ENCODE data around the gene FHL1. TPM values are rescaled to one million over a fixed set of nuclear protein-coding genes. Genes with fewer than 3 reads are reported as not detected.

Gene FHL1
- total RNA-seq, 1 donor from 2014 or later = 55.3 TPM

GRCh38 chrX:136157187-136157586 lies 9.9 kb downstream of the FHL1 start:
- peaks cover 4% of the 10 kb centered on the region for H3K9me3 Mint-ChIP-seq
- H3K27me3 Mint-ChIP-seq = peaks cover 4% of the 10 kb centered on the region
- DNase-seq (ENCODE audit: extremely low spot score, unreplicated experiment) = no peak
- H3K36me3 Mint-ChIP-seq = no peaks in the 10 kb centered on the region
- no peak overlapping the region for H3K4me3 Mint-ChIP-seq
- no peak overlapping the region for H3K27ac Mint-ChIP-seq
- no peaks in the 10 kb centered on the region for H3K4me1 Mint-ChIP-seq (ENCODE audit: unreplicated experiment)
- TF ChIP-seq CTCF (conservative IDR thresholded peaks at IDR 0.05) = no peak

- H3K9me3 Mint-ChIP-seq = peaks cover 4% of the 10 kb centered on the region
- DNase-seq (ENCODE audit: extremely low spot score, unreplicated experiment) = no peak
- no peaks in the 10 kb centered on the region for H3K36me3 Mint-ChIP-seq
- H3K27ac Mint-ChIP-seq = no peak overlapping the region
- no peak for TF ChIP-seq CTCF (conservative IDR thresholded peaks at IDR 0.05)
- H3K4me1 Mint-ChIP-seq (ENCODE audit: unreplicated experiment) = no peaks in the 10 kb centered on the region
- peaks cover 4% of the 10 kb centered on the region for H3K27me3 Mint-ChIP-seq
- no peak overlapping the region for H3K4me3 Mint-ChIP-seq
Observed at GRCh38 chrX:136158685-136159084, 11.4 kb downstream of the FHL1 start.

GRCh38 chrX:136159611-136160025 lies 12.3 kb downstream of the FHL1 start:
- peaks cover 4% of the 10 kb centered on the region for H3K9me3 Mint-ChIP-seq
- no peak for DNase-seq (ENCODE audit: extremely low spot score, unreplicated experiment)
- H3K4me1 Mint-ChIP-seq (ENCODE audit: unreplicated experiment) = no peaks in the 10 kb centered on the region
- no peaks in the 10 kb centered on the region for H3K36me3 Mint-ChIP-seq
- TF ChIP-seq CTCF (conservative IDR thresholded peaks at IDR 0.05) = no peak
- H3K27me3 Mint-ChIP-seq = peaks cover 4% of the 10 kb centered on the region
- no peak overlapping the region for H3K4me3 Mint-ChIP-seq
- H3K27ac Mint-ChIP-seq = no peak overlapping the region

GRCh38 chrX:136162827-136163570 lies 15.7 kb downstream of the FHL1 start:
- Mint-ChIP-seq H3K27me3 (no peaks in the 10 kb centered on the region), H3K4me1 (ENCODE audit: unreplicated experiment) (peaks cover 1% of the 10 kb centered on the region), H3K36me3 (no peaks in the 10 kb centered on the region), H3K9me3 (peaks cover 4% of the 10 kb centered on the region), H3K4me3 (no peak overlapping the region), H3K27ac (no peak overlapping the region)
- no peak for DNase-seq (ENCODE audit: extremely low spot score, unreplicated experiment)
- TF ChIP-seq CTCF (conservative IDR thresholded peaks at IDR 0.05) = peak; percentile 71

GRCh38 chrX:136163689-136164088 lies 16.4 kb downstream of the FHL1 start:
- H3K9me3 Mint-ChIP-seq = peaks cover 4% of the 10 kb centered on the region
- H3K27me3 Mint-ChIP-seq = no peaks in the 10 kb centered on the region
- no peak for DNase-seq (ENCODE audit: extremely low spot score, unreplicated experiment)
- no peaks in the 10 kb centered on the region for H3K36me3 Mint-ChIP-seq
- H3K4me3 Mint-ChIP-seq = no peak overlapping the region
- no peak for TF ChIP-seq CTCF (conservative IDR thresholded peaks at IDR 0.05)
- peaks cover 4% of the 10 kb centered on the region for H3K4me1 Mint-ChIP-seq (ENCODE audit: unreplicated experiment)
- H3K27ac Mint-ChIP-seq = no peak overlapping the region
